Transverse colon (tissue), 3 donors: Measurements from ENCODE around the gene ADAMTS16.

Experiments used
- CTCF ChIP-seq, 5 experiments: fragments of 200-600 bp in 3 of 5; fragments of 450-650 bp in 2 of 5; sonication (generic) in 3 of 5; IDR thresholded peaks; 1 replicate in 2 of 5; 2 replicates in 3 of 5; pipeline ENCODE4 v1.5.1; 2016 to 2017; ENCODE audit warnings: antibody characterized with exemption in 5 of 5, inconsistent platforms in 3 of 5, mild to moderate bottlenecking in 2 of 5, moderate library complexity in 1 of 5
- EP300 ChIP-seq: sonication (generic); formaldehyde crosslinking; IDR thresholded peaks from one replicate; pipeline ENCODE4 v1.6.1; 2017; ENCODE audit warnings: antibody characterized with exemption, low read depth
- POLR2A ChIP-seq: fragments of 450-650 bp; IDR thresholded peaks from one replicate; pipeline ENCODE4 v1.6.1; 2016; ENCODE audit warnings: antibody characterized with exemption, mild to moderate bottlenecking, moderate library complexity

DNA sequence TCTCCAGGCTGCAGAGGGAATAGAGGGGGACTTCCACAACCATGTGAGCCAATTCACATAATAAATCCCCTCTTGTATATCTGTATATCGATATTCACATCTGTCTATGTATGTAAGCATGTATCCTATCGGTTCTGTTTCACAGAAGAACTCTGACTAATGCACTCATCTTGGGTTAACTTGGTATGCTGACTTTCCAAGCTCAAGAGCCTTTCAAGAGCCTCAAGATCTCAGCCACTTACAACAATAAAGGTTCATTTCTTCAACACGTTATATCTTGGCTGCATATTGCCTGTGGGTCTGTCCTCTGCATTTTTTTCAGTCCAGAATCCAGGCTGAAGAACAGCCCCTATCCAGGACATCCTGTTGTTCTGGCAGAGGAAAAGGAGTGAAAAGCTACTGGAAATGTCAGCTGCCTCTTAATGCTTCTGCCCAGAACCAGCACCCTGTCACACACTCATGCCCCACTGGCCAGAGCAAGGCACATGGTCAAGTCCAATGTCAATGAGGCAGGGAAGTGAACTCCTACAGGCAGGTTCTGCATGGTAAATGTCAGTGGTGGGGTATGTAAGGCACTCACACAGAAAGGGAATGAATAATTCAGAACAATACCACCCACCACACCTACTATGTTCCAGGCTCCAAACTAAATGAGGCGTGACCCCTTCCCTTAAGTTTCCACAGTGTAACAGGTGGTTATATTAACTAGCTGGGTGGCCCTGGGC, 190.8 kb downstream of the ADAMTS16 start:
- no peak for TF ChIP-seq CTCF (IDR thresholded peaks at IDR 0.05)
- no peak for TF ChIP-seq POLR2A
- TF ChIP-seq EP300: no peak
